Activated CD4-positive, alpha-beta memory T cell treated with anti-CD3 and anti-CD28 coated beads, Interleukin-2, amount 10 ng/mL, durations not matched to agents 7 days and 5 days (primary cell): ENCODE results near the gene TMEM108. TPM values are rescaled to one million over a fixed set of nuclear protein-coding genes. Genes with fewer than 3 reads are reported as not detected.

Source experiments
- CTCF ChIA-PET: fragments of 350-600 bp; sonication (Branson Sonifier 250); formaldehyde crosslinking; loops from one replicate; lab custom pipeline; 2021; ENCODE audit warnings: antibody characterized with exemption, inconsistent platforms; lab: Charles Lee
- POLR2A ChIA-PET: fragments of 350-600 bp; sonication (Branson Sonifier 250); formaldehyde crosslinking; loops from one replicate; lab custom pipeline; 2021; ENCODE audit warnings: antibody characterized with exemption; lab: Charles Lee
- DNase-seq: peaks from one replicate; pipeline ENCODE4 v3.0.0-alpha.2; 2020
- H3K27ac Mint-ChIP-seq: one replicate; pipeline ENCODE4 v1.8.0; 2021; ENCODE audit warnings: mild to moderate bottlenecking, mixed read lengths
- H3K27me3 Mint-ChIP-seq: one replicate; pipeline ENCODE4 v1.8.0; 2021; ENCODE audit warnings: mixed read lengths
- H3K36me3 Mint-ChIP-seq: one replicate; pipeline ENCODE4 v1.8.0; 2021; ENCODE audit warnings: low read depth, mixed read lengths
- H3K4me1 Mint-ChIP-seq: one replicate; pipeline ENCODE4 v1.8.0; 2021; ENCODE audit warnings: mixed read lengths
- H3K4me3 Mint-ChIP-seq: one replicate; pipeline ENCODE4 v1.8.0; 2021; ENCODE audit warnings: mild to moderate bottlenecking, mixed read lengths
- H3K9me3 Mint-ChIP-seq: one replicate; pipeline ENCODE4 v1.8.0; 2021; ENCODE audit warnings: mixed read lengths
- total RNA-seq, 2 experiments: library from RNA; stranded (reverse); gene quantifications; one replicate each; pipeline ENCODE4 v1.2.3, GENCODE V29; 2021

Gene TMEM108
- total RNA-seq, 2 experiments from 2014 or later = not detected

- Mint-ChIP-seq H3K27me3 (peaks cover 9% of the 10 kb centered on the region), H3K4me3 (no peak overlapping the region), H3K4me1 (no peaks in the 10 kb centered on the region), H3K36me3 (no peaks in the 10 kb centered on the region), H3K27ac (no peak overlapping the region), H3K9me3 (no peaks in the 10 kb centered on the region)
- DNase-seq = no peak
- POLR2A ChIA-PET = no interaction called here
- CTCF ChIA-PET = no interaction called here
These were observed 27.8 kb downstream of the TMEM108 start for GRCh38 chr3:133066026-133066425.

GRCh38 chr3:133069556-133070286, 31.5 kb downstream of the TMEM108 start:
- H3K36me3 Mint-ChIP-seq = no peaks in the 10 kb centered on the region
- ChIA-PET POLR2A (no interaction called here), CTCF (no interaction called here)
- no peaks in the 10 kb centered on the region for H3K9me3 Mint-ChIP-seq
- H3K27ac Mint-ChIP-seq = no peak overlapping the region
- DNase-seq = no peak
- no peak overlapping the region for H3K4me3 Mint-ChIP-seq
- peaks cover 7% of the 10 kb centered on the region for H3K27me3 Mint-ChIP-seq
- H3K4me1 Mint-ChIP-seq = no peaks in the 10 kb centered on the region

- CTCF ChIA-PET = no interaction called here
- Mint-ChIP-seq H3K4me1 (no peaks in the 10 kb centered on the region), H3K27me3 (peaks cover 2% of the 10 kb centered on the region), H3K27ac (no peak overlapping the region), H3K36me3 (no peaks in the 10 kb centered on the region), H3K4me3 (no peak overlapping the region), H3K9me3 (no peaks in the 10 kb centered on the region)
- no peak for DNase-seq
- POLR2A ChIA-PET = no interaction called here
These were observed 36.8 kb downstream of the TMEM108 start for GRCh38 chr3:133074977-133075376.

GRCh38 chr3:133077688-133078087, 39.5 kb downstream of the TMEM108 start:
- Mint-ChIP-seq H3K27me3 (peaks cover 2% of the 10 kb centered on the region), H3K4me3 (no peak overlapping the region), H3K9me3 (no peaks in the 10 kb centered on the region), H3K36me3 (no peaks in the 10 kb centered on the region), H3K27ac (no peak overlapping the region), H3K4me1 (no peaks in the 10 kb centered on the region)
- DNase-seq = no peak
- CTCF ChIA-PET = no interaction called here
- POLR2A ChIA-PET = no interaction called here

- no peak for DNase-seq
- no peaks in the 10 kb centered on the region for H3K4me1 Mint-ChIP-seq
- H3K9me3 Mint-ChIP-seq = no peaks in the 10 kb centered on the region
- no peak overlapping the region for H3K4me3 Mint-ChIP-seq
- H3K27ac Mint-ChIP-seq = no peak overlapping the region
- no peaks in the 10 kb centered on the region for H3K36me3 Mint-ChIP-seq
- CTCF ChIA-PET = no interaction called here
- H3K27me3 Mint-ChIP-seq = no peaks in the 10 kb centered on the region
- POLR2A ChIA-PET = no interaction called here
These were observed 41.4 kb downstream of the TMEM108 start for GRCh38 chr3:133079621-133080020.

- no peak overlapping the region for H3K4me3 Mint-ChIP-seq
These were observed 42.8 kb downstream of the TMEM108 start for GRCh38 chr3:133081016-133081415.

GRCh38 chr3:133083395-133083794, 45.2 kb downstream of the TMEM108 start:
- no peaks in the 10 kb centered on the region for H3K9me3 Mint-ChIP-seq
- no peak overlapping the region for H3K27ac Mint-ChIP-seq
- ChIA-PET POLR2A (no interaction called here), CTCF (no interaction called here)
- no peak overlapping the region for H3K4me3 Mint-ChIP-seq
- DNase-seq = no peak
- H3K36me3 Mint-ChIP-seq = no peaks in the 10 kb centered on the region
- H3K27me3 Mint-ChIP-seq = no peaks in the 10 kb centered on the region
- H3K4me1 Mint-ChIP-seq = no peaks in the 10 kb centered on the region

More at GRCh38 chr3:133081016-133081415, 42.8 kb downstream of the TMEM108 start:
- no peaks in the 10 kb centered on the region for H3K27me3 Mint-ChIP-seq
- H3K9me3 Mint-ChIP-seq = no peaks in the 10 kb centered on the region
- DNase-seq = no peak
- ChIA-PET CTCF (no interaction called here), POLR2A (no interaction called here)
- H3K4me1 Mint-ChIP-seq = no peaks in the 10 kb centered on the region
- no peaks in the 10 kb centered on the region for H3K36me3 Mint-ChIP-seq
- no peak overlapping the region for H3K27ac Mint-ChIP-seq

- Mint-ChIP-seq H3K9me3 (no peaks in the 10 kb centered on the region), H3K27ac (no peak overlapping the region), H3K27me3 (no peaks in the 10 kb centered on the region), H3K4me3 (no peak overlapping the region), H3K36me3 (no peaks in the 10 kb centered on the region), H3K4me1 (no peaks in the 10 kb centered on the region)
- CTCF ChIA-PET = interaction anchor here (0.6 kb wide), 1 partner anchor 34 kb away, joined by 3 read pairs; no protein-coding TSS in a partner anchor
- POLR2A ChIA-PET = no interaction called here
- no peak for DNase-seq
These were observed 51.8 kb downstream of the TMEM108 start for GRCh38 chr3:133089906-133090485.

GRCh38 chr3:133092681-133093080, 54.5 kb downstream of the TMEM108 start:
- H3K4me3 Mint-ChIP-seq = no peak overlapping the region
- no peaks in the 10 kb centered on the region for H3K27me3 Mint-ChIP-seq
- no peaks in the 10 kb centered on the region for H3K36me3 Mint-ChIP-seq
- no peak overlapping the region for H3K27ac Mint-ChIP-seq
- DNase-seq = no peak
- H3K4me1 Mint-ChIP-seq = no peaks in the 10 kb centered on the region
- ChIA-PET CTCF (interaction anchor here (0.6 kb wide), 2 partner anchors 43 to 603 kb away, joined by 3 read pairs; no protein-coding TSS in a partner anchor), POLR2A (no interaction called here)
- no peaks in the 10 kb centered on the region for H3K9me3 Mint-ChIP-seq

GRCh38 chr3:133093366-133093765, 55.2 kb downstream of the TMEM108 start:
- H3K27ac Mint-ChIP-seq = no peak overlapping the region
- H3K36me3 Mint-ChIP-seq = no peaks in the 10 kb centered on the region
- no peaks in the 10 kb centered on the region for H3K27me3 Mint-ChIP-seq
- H3K9me3 Mint-ChIP-seq = no peaks in the 10 kb centered on the region
- H3K4me1 Mint-ChIP-seq = no peaks in the 10 kb centered on the region
- CTCF ChIA-PET = interaction anchor here (0.6 kb wide), 2 partner anchors 42 to 602 kb away, joined by 3 read pairs; no protein-coding TSS in a partner anchor
- no peak overlapping the region for H3K4me3 Mint-ChIP-seq
- POLR2A ChIA-PET = no interaction called here
- no peak for DNase-seq

- ChIA-PET POLR2A (no interaction called here), CTCF (no interaction called here)
- H3K36me3 Mint-ChIP-seq = no peaks in the 10 kb centered on the region
- H3K9me3 Mint-ChIP-seq = no peaks in the 10 kb centered on the region
- DNase-seq = no peak
- no peak overlapping the region for H3K4me3 Mint-ChIP-seq
- no peaks in the 10 kb centered on the region for H3K4me1 Mint-ChIP-seq
- H3K27ac Mint-ChIP-seq = no peak overlapping the region
- no peaks in the 10 kb centered on the region for H3K27me3 Mint-ChIP-seq
These were observed 58.9 kb downstream of the TMEM108 start for GRCh38 chr3:133096900-133097613.

GRCh38 chr3:133103706-133104105, 65.5 kb downstream of the TMEM108 start:
- no peak for DNase-seq
- ChIA-PET CTCF (no interaction called here), POLR2A (no interaction called here)
- no peaks in the 10 kb centered on the region for H3K36me3 Mint-ChIP-seq
- no peaks in the 10 kb centered on the region for H3K4me1 Mint-ChIP-seq
- H3K27me3 Mint-ChIP-seq = no peaks in the 10 kb centered on the region
- H3K9me3 Mint-ChIP-seq = no peaks in the 10 kb centered on the region
- no peak overlapping the region for H3K27ac Mint-ChIP-seq
- H3K4me3 Mint-ChIP-seq = no peak overlapping the region

GRCh38 chr3:133106169-133106568, 68.0 kb downstream of the TMEM108 start:
- DNase-seq = no peak

More at GRCh38 chr3:133106169-133106568, 68.0 kb downstream of the TMEM108 start:
- POLR2A ChIA-PET = no interaction called here
- H3K27me3 Mint-ChIP-seq = no peaks in the 10 kb centered on the region
- H3K27ac Mint-ChIP-seq = no peak overlapping the region
- no peak overlapping the region for H3K4me3 Mint-ChIP-seq
- H3K36me3 Mint-ChIP-seq = no peaks in the 10 kb centered on the region
- H3K9me3 Mint-ChIP-seq = no peaks in the 10 kb centered on the region
- H3K4me1 Mint-ChIP-seq = no peaks in the 10 kb centered on the region
- CTCF ChIA-PET = no interaction called here
